GM10266 (cell line): Measurements from ENCODE around the gene ROR2.

Source experiments
- DNase-seq: peaks from one replicate; pipeline ENCODE4 v3.0.0; 2012; ENCODE audit errors: extremely low spot score
- CTCF ChIP-seq: IDR thresholded peaks from 2 replicates; pipeline ENCODE4 v1.5.1; 2012; ENCODE audit warnings: mild to moderate bottlenecking, low read depth; ENCODE audit not compliant: control insufficient read depth, insufficient read depth; ENCODE audit errors: missing control alignments

The ROR2 gene

GRCh38 chr9:91611582-91611981 lies 338.4 kb downstream of the ROR2 start:
- TF ChIP-seq CTCF = no peak
- DNase-seq = no peak

GRCh38 chr9:91606255-91606995 lies 343.6 kb downstream of the ROR2 start:
- no peak for DNase-seq
- no peak for TF ChIP-seq CTCF

GRCh38 chr9:91604451-91605179 lies 345.4 kb downstream of the ROR2 start:
- no peak for DNase-seq
- no peak for TF ChIP-seq CTCF

GRCh38 chr9:91603932-91604331 lies 346.1 kb downstream of the ROR2 start:
- no peak for DNase-seq
- TF ChIP-seq CTCF = no peak

- DNase-seq = no peak
- TF ChIP-seq CTCF = no peak
These were observed 350.5 kb downstream of the ROR2 start for GRCh38 chr9:91599564-91599963.

- TF ChIP-seq CTCF = no peak
- DNase-seq = no peak
These were observed 358.4 kb downstream of the ROR2 start for GRCh38 chr9:91591627-91592026.

GRCh38 chr9:91589101-91589553 lies 360.9 kb downstream of the ROR2 start:
- DNase-seq = peak; percentile 32
- TF ChIP-seq CTCF = no peak
